Measurements from ENCODE around the gene FGFRL1. TPM values are rescaled to one million over a fixed set of nuclear protein-coding genes. Genes with fewer than 3 reads are reported as not detected.
A peak's percentile ranks its signal among the peaks of the same experiment; 100 is the strongest.

The FGFRL1 gene
- total RNA-seq, 1 donor from 2014 or later, result 26.6 TPM

DNA sequence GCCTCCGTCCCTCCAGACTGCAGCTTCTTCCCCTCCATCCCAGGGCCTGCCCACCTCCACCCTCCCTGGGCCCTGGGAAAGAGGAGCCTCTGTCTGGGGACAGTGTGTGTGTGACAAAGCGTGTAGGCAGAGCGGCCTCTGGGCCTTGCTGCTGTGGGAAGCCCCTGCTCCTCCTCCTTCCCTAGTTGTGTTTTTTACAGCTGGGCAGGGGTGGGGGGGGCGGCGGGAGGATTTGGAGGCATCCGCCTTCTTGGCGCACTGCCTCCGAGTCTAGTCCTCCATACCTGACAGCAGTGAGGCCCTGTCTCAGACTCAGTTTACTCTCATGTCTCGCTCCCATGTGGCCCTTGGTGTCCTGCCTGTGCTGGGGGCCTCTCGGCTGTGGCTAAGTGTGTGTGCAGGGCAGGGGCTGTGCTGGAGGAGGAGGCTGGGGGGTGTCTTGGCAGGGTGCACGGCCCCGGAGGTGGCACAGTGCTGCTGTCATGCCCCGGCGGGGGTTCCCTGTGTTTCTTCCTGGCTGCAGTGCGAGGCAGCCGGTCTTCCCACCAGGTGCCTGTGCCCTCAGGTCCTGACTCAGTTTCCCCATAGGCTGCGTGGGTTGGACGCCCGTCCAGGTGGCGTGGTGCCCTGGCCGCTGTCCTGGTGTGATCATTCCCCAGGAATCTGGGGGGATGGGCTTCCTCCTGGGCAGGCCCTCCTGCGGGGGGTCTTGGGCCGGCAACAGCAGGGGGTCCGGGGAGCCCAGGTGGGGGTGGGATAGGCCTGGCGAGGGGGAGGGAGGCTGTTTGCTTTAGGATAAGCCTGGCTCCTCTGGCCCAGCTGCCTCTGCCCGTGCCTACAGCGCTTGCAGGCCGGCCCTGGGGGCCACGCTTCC lies 7.0 kb downstream of the FGFRL1 start:
- intact Hi-C loops (cut with micrococcal nuclease), result no loop called here
- ATAC-seq (no peak), DNase-seq (no peak)

GRCh38 chr4:1019320-1019719 lies 7.9 kb downstream of the FGFRL1 start:
- DNase-seq (no peak), ATAC-seq (no peak)
- intact Hi-C loops (cut with micrococcal nuclease), result no loop called here

DNA sequence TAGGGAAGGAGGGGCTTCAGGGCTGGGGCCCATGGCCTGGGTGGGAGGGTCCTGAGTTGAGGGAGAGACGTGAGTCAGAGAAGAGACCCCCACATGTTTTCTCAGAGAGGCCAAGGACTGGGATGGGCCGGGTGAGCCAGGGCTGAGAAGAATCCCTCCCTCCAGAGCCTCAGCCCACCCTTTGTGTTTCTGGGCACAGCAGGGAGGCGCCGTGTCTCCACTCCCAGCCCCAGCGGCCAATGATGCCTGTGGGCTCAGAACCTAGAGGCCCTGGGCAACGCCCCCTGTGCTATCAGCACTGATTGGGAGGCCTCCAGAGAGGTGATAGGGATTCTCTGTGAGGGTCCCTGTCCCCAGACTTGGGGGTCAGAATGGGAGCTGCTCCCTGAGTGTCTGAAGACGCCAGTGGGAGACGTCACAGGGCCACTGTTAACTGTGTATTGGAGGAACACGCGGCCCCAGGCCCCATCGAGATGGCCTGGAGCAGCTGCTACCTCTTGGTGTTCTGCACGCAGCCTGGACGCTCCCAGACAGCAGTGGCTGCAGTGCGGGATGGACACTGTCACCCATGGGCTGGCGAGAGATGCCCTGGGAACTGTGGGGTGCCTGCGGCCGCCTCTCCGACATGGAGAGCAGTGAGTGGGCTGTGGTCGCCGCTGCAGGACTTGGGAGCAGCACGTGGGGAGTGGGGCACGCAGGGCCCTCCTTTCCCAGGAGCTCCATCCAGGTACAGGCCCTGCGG lies 8.5 kb downstream of the FGFRL1 start:
- no peak for DNase-seq
- intact Hi-C loops (cut with micrococcal nuclease), result no loop called here
- ATAC-seq, result no peak

GRCh38 chr4:1021386-1022050 lies 10.1 kb downstream of the FGFRL1 start:
- intact Hi-C loops (cut with micrococcal nuclease), result no loop called here
- ATAC-seq (no peak), DNase-seq (no peak)

- DNase-seq, result no peak
- intact Hi-C loops (cut with micrococcal nuclease), result no loop called here
Measured at GRCh38 chr4:1022051-1022738, 10.8 kb downstream of the FGFRL1 start.

GRCh38 chr4:1022739-1023066 lies 11.3 kb downstream of the FGFRL1 start:
- DNase-seq, result no peak
- no peak for ATAC-seq
- intact Hi-C loops (cut with micrococcal nuclease), result no loop called here

More at GRCh38 chr4:1022051-1022738, 10.8 kb downstream of the FGFRL1 start:
- ATAC-seq, result no peak

GRCh38 chr4:1023075-1023640 lies 11.7 kb downstream of the FGFRL1 start:
- intact Hi-C loops (cut with micrococcal nuclease), result no loop called here
- ATAC-seq (no peak), DNase-seq (no peak)

DNA sequence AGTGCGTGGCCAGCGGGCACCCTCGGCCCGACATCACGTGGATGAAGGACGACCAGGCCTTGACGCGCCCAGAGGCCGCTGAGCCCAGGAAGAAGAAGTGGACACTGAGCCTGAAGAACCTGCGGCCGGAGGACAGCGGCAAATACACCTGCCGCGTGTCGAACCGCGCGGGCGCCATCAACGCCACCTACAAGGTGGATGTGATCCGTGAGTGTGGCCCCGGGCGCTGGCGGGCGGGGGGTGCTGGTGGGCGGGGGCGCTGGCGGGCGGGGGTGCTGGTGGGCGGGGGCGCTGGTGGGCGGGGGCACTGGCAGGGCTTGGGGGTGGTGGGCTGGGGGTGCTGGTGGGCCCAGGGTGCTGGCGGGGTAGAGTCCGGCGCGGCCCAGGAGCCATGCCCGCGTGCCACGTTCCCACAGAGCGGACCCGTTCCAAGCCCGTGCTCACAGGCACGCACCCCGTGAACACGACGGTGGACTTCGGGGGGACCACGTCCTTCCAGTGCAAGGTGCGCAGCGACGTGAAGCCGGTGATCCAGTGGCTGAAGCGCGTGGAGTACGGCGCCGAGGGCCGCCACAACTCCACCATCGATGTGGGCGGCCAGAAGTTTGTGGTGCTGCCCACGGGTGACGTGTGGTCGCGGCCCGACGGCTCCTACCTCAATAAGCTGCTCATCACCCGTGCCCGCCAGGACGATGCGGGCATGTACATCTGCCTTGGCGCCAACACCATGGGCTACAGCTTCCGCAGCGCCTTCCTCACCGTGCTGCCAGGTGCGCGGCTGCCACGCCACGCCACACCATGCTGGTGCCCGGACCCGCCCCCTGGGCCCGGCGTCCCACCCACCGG lies 12.7 kb downstream of the FGFRL1 start:
- DNase-seq, result no peak
- no peak for ATAC-seq
- intact Hi-C loops (cut with micrococcal nuclease), result no loop called here

DNA sequence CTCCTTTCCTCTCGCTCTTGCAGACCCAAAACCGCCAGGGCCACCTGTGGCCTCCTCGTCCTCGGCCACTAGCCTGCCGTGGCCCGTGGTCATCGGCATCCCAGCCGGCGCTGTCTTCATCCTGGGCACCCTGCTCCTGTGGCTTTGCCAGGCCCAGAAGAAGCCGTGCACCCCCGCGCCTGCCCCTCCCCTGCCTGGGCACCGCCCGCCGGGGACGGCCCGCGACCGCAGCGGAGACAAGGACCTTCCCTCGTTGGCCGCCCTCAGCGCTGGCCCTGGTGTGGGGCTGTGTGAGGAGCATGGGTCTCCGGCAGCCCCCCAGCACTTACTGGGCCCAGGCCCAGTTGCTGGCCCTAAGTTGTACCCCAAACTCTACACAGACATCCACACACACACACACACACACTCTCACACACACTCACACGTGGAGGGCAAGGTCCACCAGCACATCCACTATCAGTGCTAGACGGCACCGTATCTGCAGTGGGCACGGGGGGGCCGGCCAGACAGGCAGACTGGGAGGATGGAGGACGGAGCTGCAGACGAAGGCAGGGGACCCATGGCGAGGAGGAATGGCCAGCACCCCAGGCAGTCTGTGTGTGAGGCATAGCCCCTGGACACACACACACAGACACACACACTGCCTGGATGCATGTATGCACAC lies 13.6 kb downstream of the FGFRL1 start:
- intact Hi-C loops (cut with micrococcal nuclease), result no loop called here
- no peak for ATAC-seq

GRCh38 chr4:1026115-1026514 lies 14.7 kb downstream of the FGFRL1 start:
- intact Hi-C loops (cut with micrococcal nuclease), result no loop called here
- DNase-seq (peak; percentile 60), ATAC-seq (peak; percentile 76)

More for the DNA sequence above, 13.6 kb downstream of the FGFRL1 start:
- DNase-seq, result no peak

GRCh38 chr4:1027219-1027914 lies 15.9 kb downstream of the FGFRL1 start:
- no peak for DNase-seq
- intact Hi-C loops (cut with micrococcal nuclease), result no loop called here

GRCh38 chr4:1027915-1028238 lies 16.5 kb downstream of the FGFRL1 start:
- no peak for ATAC-seq
- no peak for DNase-seq
- intact Hi-C loops (cut with micrococcal nuclease), result no loop called here

More at GRCh38 chr4:1027219-1027914, 15.9 kb downstream of the FGFRL1 start:
- no peak for ATAC-seq

GRCh38 chr4:1028574-1029220 lies 17.3 kb downstream of the FGFRL1 start:
- ATAC-seq, result no peak
- intact Hi-C loops (cut with micrococcal nuclease), result no loop called here
- no peak for DNase-seq

DNA sequence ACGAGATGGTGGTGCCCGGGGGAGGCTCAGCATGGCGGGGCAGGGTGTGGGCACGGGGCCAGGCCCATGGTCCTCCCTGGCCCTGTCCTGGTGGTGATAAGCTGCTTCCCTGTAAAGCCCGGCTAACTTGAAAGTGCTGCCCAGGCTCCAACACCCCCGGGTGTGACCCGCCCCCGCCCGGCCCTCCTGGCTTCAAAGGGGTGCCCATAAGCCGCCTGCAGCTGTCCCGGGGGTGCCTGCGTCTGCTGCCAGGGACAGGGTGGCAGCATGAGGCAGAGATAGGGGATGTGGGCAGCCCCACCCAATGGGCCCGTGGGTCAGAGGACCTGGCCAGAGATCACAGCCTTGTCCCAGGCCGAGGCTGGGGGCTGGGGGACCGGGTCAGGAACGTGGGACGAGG lies 18.1 kb downstream of the FGFRL1 start:
- DNase-seq (no peak), ATAC-seq (no peak)
- intact Hi-C loops (cut with micrococcal nuclease), result no loop called here

- no peak for ATAC-seq
- intact Hi-C loops (cut with micrococcal nuclease), result no loop called here
- no peak for DNase-seq
Measured at GRCh38 chr4:1030031-1030430, 18.6 kb downstream of the FGFRL1 start.

DNA sequence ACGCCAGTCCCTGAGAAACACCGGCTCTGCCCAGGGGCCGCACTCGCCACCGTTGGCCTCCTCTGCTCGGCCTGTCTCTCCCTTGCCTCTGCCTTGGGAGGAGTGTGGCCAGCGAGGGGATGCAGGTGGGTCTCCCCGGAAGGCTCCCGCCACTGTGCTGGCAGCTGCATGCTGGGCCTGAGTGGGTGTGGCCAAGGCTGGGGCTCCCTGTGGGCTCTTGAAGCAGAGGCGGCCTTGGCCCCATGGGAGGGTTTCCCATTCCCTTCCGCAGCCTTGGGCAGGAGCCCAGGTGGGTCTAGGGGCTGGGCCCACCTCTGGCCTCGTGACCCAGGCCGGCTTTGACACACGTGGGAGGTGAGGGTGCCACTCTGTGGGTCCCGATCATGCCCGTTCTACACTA lies 19.1 kb downstream of the FGFRL1 start:
- ATAC-seq (no peak), DNase-seq (no peak)
- intact Hi-C loops (cut with micrococcal nuclease), result no loop called here

- no peak for ATAC-seq
Measured at GRCh38 chr4:1031346-1031745, 19.9 kb downstream of the FGFRL1 start.

More at GRCh38 chr4:1031346-1031745, 19.9 kb downstream of the FGFRL1 start:
- intact Hi-C loops (cut with micrococcal nuclease), result no loop called here
- DNase-seq, result no peak
